B cell (primary cell): ENCODE measurements around the gene TEF. TPM values are rescaled to one million over a fixed set of nuclear protein-coding genes. Genes with fewer than 3 reads are reported as not detected.
A peak's percentile ranks its signal among the peaks of the same experiment; 100 is the strongest.

Experiments used
- ATAC-seq: fragments of 200-7000 bp; cut with Tn5 transposase; one replicate; pipeline ENCODE4 v1.10.0; 2021; ENCODE audit warnings: low read depth, mild to moderate bottlenecking, moderate number of reproducible peaks, moderate library complexity
- CTCF ChIA-PET: fragments of 350-600 bp; sonication (Branson Sonifier 250); formaldehyde crosslinking; loops from one replicate; lab custom pipeline; 2021; ENCODE audit warnings: antibody characterized with exemption, inconsistent platforms; lab: Charles Lee
- POLR2A ChIA-PET: fragments of 350-600 bp; sonication (Branson Sonifier 250); formaldehyde crosslinking; loops from one replicate; lab custom pipeline; 2021; ENCODE audit warnings: antibody characterized with exemption; lab: Charles Lee
- DNase-seq: peaks from one replicate; pipeline ENCODE4 v3.0.0; 2013
- H2AFZ ChIP-seq: 2 replicates; pipeline ENCODE4 v1.6.1; 2012; ENCODE audit warnings: mild to moderate bottlenecking, low read depth, low read length; ENCODE audit not compliant: insufficient read depth, poor library complexity, severe bottlenecking
- H3K27ac ChIP-seq, 2 donors: 1 replicate in 1 of 2; 2 replicates in 1 of 2; pipeline ENCODE4 v1.5.1; 2012 to 2013; ENCODE audit warnings: low read length in 2 of 2, mild to moderate bottlenecking in 2 of 2, moderate library complexity in 1 of 2
- H3K27me3 ChIP-seq, 4 experiments: fragments of 200-600 bp in 1 of 4; sonication (generic) in 1 of 4; replicated peaks in 1 of 4; 1 replicate in 2 of 4; 2 replicates in 2 of 4; pipeline versions ENCODE4 v1.6.1 to v1.7.0; 2013 to 2016; ENCODE audit warnings: low read length in 3 of 4, mild to moderate bottlenecking in 2 of 4, mixed read lengths in 1 of 4, moderate library complexity in 1 of 4; ENCODE audit not compliant: insufficient read depth in 4 of 4, control insufficient read depth in 3 of 4; ENCODE audit errors: control extremely low read depth in 1 of 4
- H3K36me3 ChIP-seq, 2 experiments: replicated peaks in 1 of 2; 1 replicate in 1 of 2; 2 replicates in 1 of 2; pipeline versions ENCODE4 v1.6.1 to v1.7.1; 2013; ENCODE audit warnings: low read length in 1 of 2; ENCODE audit not compliant: insufficient read depth in 2 of 2, control insufficient read depth in 1 of 2; ENCODE audit errors: control extremely low read depth in 1 of 2, extremely low read depth in 1 of 2
- H3K4me1 ChIP-seq, 2 donors: fragments of 200-600 bp in 1 of 2; sonication (generic) in 1 of 2; 1 replicate in 1 of 2; 2 replicates in 1 of 2; pipeline versions ENCODE4 v1.5.1 to v1.6.1; 2013 to 2017; ENCODE audit warnings: low read length in 2 of 2; ENCODE audit not compliant: control insufficient read depth in 2 of 2, insufficient read depth in 2 of 2
- H3K4me2 ChIP-seq: replicated peaks from 2 replicates; pipeline ENCODE3; 2012; ENCODE audit warnings: mild to moderate bottlenecking, low read depth, low read length; ENCODE audit not compliant: poor library complexity, severe bottlenecking
- H3K4me3 ChIP-seq, 5 experiments: fragments of 200-600 bp in 1 of 5; sonication (generic) in 1 of 5; 1 replicate in 3 of 5; 2 replicates in 2 of 5; pipeline versions ENCODE4 v1.5.1 to v1.7.0; 2011 to 2016; ENCODE audit warnings: low read length in 4 of 5, mild to moderate bottlenecking in 4 of 5, low read depth in 2 of 5, control low read depth in 1 of 5, moderate library complexity in 1 of 5; ENCODE audit not compliant: insufficient read depth in 1 of 5; ENCODE audit errors: control extremely low read depth in 1 of 5, extremely low read depth in 1 of 5
- H3K79me2 ChIP-seq: fragments of 200-600 bp; sonication (generic); one replicate; pipeline ENCODE4 v1.6.0; 2016; ENCODE audit warnings: low read length; ENCODE audit not compliant: control insufficient read depth, insufficient read depth
- H3K9ac ChIP-seq: fragments of 200-600 bp; sonication (generic); 2 replicates; pipeline ENCODE4 v1.6.1; 2017; ENCODE audit warnings: mild to moderate bottlenecking, low read length, moderate library complexity
- H3K9me3 ChIP-seq, 3 donors: one replicate each; pipeline versions ENCODE4 v1.6.1 to v1.7.1; 2013; ENCODE audit warnings: low read length in 2 of 3; ENCODE audit not compliant: control insufficient read depth in 2 of 3, insufficient read depth in 1 of 3; ENCODE audit errors: control extremely low read depth in 1 of 3
- H4K20me1 ChIP-seq: 2 replicates; pipeline ENCODE4 v1.6.0; 2012; ENCODE audit warnings: mild to moderate bottlenecking, low read length; ENCODE audit not compliant: insufficient read depth, control insufficient read depth, poor library complexity, severe bottlenecking
- H3K27ac Mint-ChIP-seq: one replicate; pipeline ENCODE4 v1.8.0; 2021; ENCODE audit warnings: mixed read lengths
- H3K27me3 Mint-ChIP-seq: one replicate; pipeline ENCODE4 v1.8.0; 2021; ENCODE audit warnings: mixed read lengths
- H3K4me1 Mint-ChIP-seq: one replicate; pipeline ENCODE4 v1.8.0; 2021; ENCODE audit warnings: mixed read lengths
- H3K4me3 Mint-ChIP-seq: one replicate; pipeline ENCODE4 v1.8.0; 2021; ENCODE audit warnings: mixed read lengths
- H3K9me3 Mint-ChIP-seq: one replicate; pipeline ENCODE4 v1.8.0; 2022; ENCODE audit warnings: mixed read lengths; ENCODE audit not compliant: insufficient read depth
- CTCF ChIP-seq: fragments of 200-600 bp; IDR thresholded peaks from one replicate; pipeline ENCODE4 v1.8.0; 2022; ENCODE audit warnings: antibody characterized with exemption, mild to moderate bottlenecking
- EZH2 ChIP-seq: IDR thresholded peaks from 2 replicates; pipeline ENCODE4 v1.6.1; 2012; ENCODE audit warnings: borderline replicate concordance, low read depth, mild to moderate bottlenecking, moderate library complexity, low read length; ENCODE audit not compliant: insufficient read depth, poor library complexity, severe bottlenecking
- WGBS: methylation state at CpG from one replicate; pipeline ENCODE4 v1.1.5; 2013; ENCODE audit warnings: missing lambda C conversion rate; ENCODE audit not compliant: insufficient coverage; 5-methylcytosine and 5-hydroxymethylcytosine counted together
- intact Hi-C: fragments of 100-400 bp; cut with micrococcal nuclease; formaldehyde crosslinking; loops from one replicate; pipeline ENCODE4 v1.10.0; 2022
- polyA plus RNA-seq: library from polyadenylated mRNA; depleted of rRNA; stranded (reverse); fragments of >200 nt; gene quantifications from 2 replicates; pipeline ENCODE4 v1.2.3, GENCODE V29; 2012
- total RNA-seq, 2 donors: library from RNA; stranded (reverse); fragments of 120-200 nt in 1 of 2; gene quantifications; 1 replicate in 1 of 2; 2 replicates in 1 of 2; pipeline versions ENCODE4 v1.2.3 to v1.2.4, GENCODE V29; 2013 to 2022

TEF gene
- total and polyA plus RNA-seq, 2 donors (not counting 1 experiment from before 2014, with no cell fraction given): 5.0 to 5.5 TPM

GRCh38 chr22:41411021-41411851 is 29.5 kb downstream of the TEF start:
- Histone ChIP-seq H3K27me3 (no peaks in the 10 kb centered on the region), H4K20me1 (no peaks in the 10 kb centered on the region), H3K4me2 (peak overlapping the region; percentile 15), H3K36me3 (peaks cover 0 to 2% of the 10 kb centered on the region in 2 experiments), H3K4me3 (no peak overlapping the region), H3K79me2 (peaks cover 79% of the 10 kb centered on the region), H3K9me3 (no peaks in the 10 kb centered on the region), H2AFZ (no peak overlapping the region), H3K27ac (peak overlapping the region; percentile 98 to 99), H3K4me1 (peaks cover 30 to 54% of the 10 kb centered on the region in 2 donors), H3K9ac (no peak overlapping the region)
- H3K9me3 Mint-ChIP-seq: no peaks in the 10 kb centered on the region
- intact Hi-C loops: no loop called here
- ChIA-PET CTCF (interaction anchor here (0.6 to 11.6 kb wide), 3 partner anchors 53 to 116 kb away, joined by 3 to 228 read pairs (median 4); no protein-coding TSS in a partner anchor), POLR2A (interaction anchor here (1.2 to 1.5 kb wide), 2 partner anchors 58 to 133 kb away, joined by 3 to 4 read pairs; partner anchors contain the start of genes ACO2, PHF5A and POLR3H)
- TF ChIP-seq CTCF (no peak), EZH2 (no peak)
- peaks cover 51% of the 10 kb centered on the region for H3K4me1 Mint-ChIP-seq
- H3K27ac Mint-ChIP-seq: peak overlapping the region; percentile 88
- 98% methylated on average over 10 of the region's 11 CpGs for WGBS
- DNase-seq (no peak), ATAC-seq (no peak)
- peak overlapping the region; percentile 60 for H3K4me3 Mint-ChIP-seq
- no peaks in the 10 kb centered on the region for H3K27me3 Mint-ChIP-seq

GRCh38 chr22:41415554-41415953 is 33.8 kb downstream of the TEF start:
- TF ChIP-seq CTCF (no peak), EZH2 (no peak)
- no peak for ATAC-seq
- H3K4me1 Mint-ChIP-seq: peaks cover 44% of the 10 kb centered on the region
- H3K9ac ChIP-seq: no peak overlapping the region
- peak overlapping the region; percentile 98 for H3K4me2 ChIP-seq
- H4K20me1 ChIP-seq: peaks cover 9% of the 10 kb centered on the region
- peaks cover 0 to 4% of the 10 kb centered on the region in 2 experiments for H3K36me3 ChIP-seq
- no peak overlapping the region for H3K4me3 ChIP-seq
- H3K27me3 Mint-ChIP-seq: no peaks in the 10 kb centered on the region
- ChIA-PET CTCF (no interaction called here), POLR2A (interaction anchor here (0.7 kb wide), 1 partner anchor 9 kb away, joined by 8 read pairs; no protein-coding TSS in a partner anchor)
- no peaks in the 10 kb centered on the region for H3K27me3 ChIP-seq
- no peak for DNase-seq
- no peak overlapping the region for H2AFZ ChIP-seq
- 75% methylated on average over 2 of the region's 4 CpGs for whole genome bisulfite sequencing
- intact Hi-C loops: no loop called here
- H3K27ac Mint-ChIP-seq: peak overlapping the region; percentile 75
- peaks cover 26 to 45% of the 10 kb centered on the region in 2 donors for H3K4me1 ChIP-seq
- H3K4me3 Mint-ChIP-seq: peak overlapping the region; percentile 59
- H3K79me2 ChIP-seq: peaks cover 70% of the 10 kb centered on the region
- H3K9me3 Mint-ChIP-seq: no peaks in the 10 kb centered on the region
- peak overlapping the region; percentile 2 to 99 for H3K27ac ChIP-seq
- no peaks in the 10 kb centered on the region for H3K9me3 ChIP-seq
